Activated naive CD8-positive, alpha-beta T cell treated with anti-CD3 and anti-CD28 coated beads, Interleukin-2, amount 50 U/mL, for 24 hours (primary cell): Measurements from ENCODE around the gene RUNX3.
"Not testable (repeated sequence)": the region's sequence is repeated elsewhere in the genome, so short reads cannot be mapped to it uniquely, and the experiment has no call there.

Source experiments
- ATAC-seq: fragments of 150-1000 bp; cut with Tn5 transposase; one replicate; pipeline ENCODE4 v1.10.0; 2021
- DNase-seq: peaks from one replicate; pipeline ENCODE4 v3.0.0; 2021
- H3K27ac Mint-ChIP-seq: one replicate; pipeline ENCODE4 v1.8.0; 2021; ENCODE audit warnings: mild to moderate bottlenecking, mixed read lengths
- H3K27me3 Mint-ChIP-seq: one replicate; pipeline ENCODE4 v1.8.0; 2021; ENCODE audit warnings: mixed read lengths
- H3K36me3 Mint-ChIP-seq: one replicate; pipeline ENCODE4 v1.8.0; 2021; ENCODE audit warnings: low read depth, mixed read lengths
- H3K4me1 Mint-ChIP-seq: one replicate; pipeline ENCODE4 v1.8.0; 2021; ENCODE audit warnings: mixed read lengths
- H3K4me3 Mint-ChIP-seq: one replicate; pipeline ENCODE4 v1.8.0; 2021; ENCODE audit warnings: mild to moderate bottlenecking, moderate library complexity, mixed read lengths
- H3K9me3 Mint-ChIP-seq: one replicate; pipeline ENCODE4 v1.8.0; 2021; ENCODE audit warnings: mixed read lengths

The RUNX3 gene

GRCh38 chr1:24911651-24912155 is 18.4 kb downstream of the RUNX3 start:
- Mint-ChIP-seq H3K4me3 (peak overlapping the region; percentile 67), H3K9me3 (no peaks in the 10 kb centered on the region), H3K4me1 (peaks cover 87% of the 10 kb centered on the region), H3K27me3 (no peaks in the 10 kb centered on the region), H3K36me3 (peaks cover 70% of the 10 kb centered on the region), H3K27ac (peak overlapping the region; percentile 95)
- no peak for DNase-seq
- no peak for ATAC-seq

GRCh38 chr1:24910751-24911650 is 19.1 kb downstream of the RUNX3 start:
- Mint-ChIP-seq H3K9me3 (no peaks in the 10 kb centered on the region), H3K27me3 (no peaks in the 10 kb centered on the region), H3K4me1 (peaks cover 84% of the 10 kb centered on the region), H3K27ac (peak overlapping the region; percentile 95), H3K4me3 (peak overlapping the region; percentile 67), H3K36me3 (peaks cover 76% of the 10 kb centered on the region)
- ATAC-seq (peak; percentile 81), DNase-seq (peak; percentile 79)

- ATAC-seq = no peak
- peak overlapping the region; percentile 95 for H3K27ac Mint-ChIP-seq
- peak; percentile 2 for DNase-seq
- H3K4me3 Mint-ChIP-seq = no peak overlapping the region
- no peaks in the 10 kb centered on the region for H3K27me3 Mint-ChIP-seq
- H3K4me1 Mint-ChIP-seq = peaks cover 77% of the 10 kb centered on the region
- no peaks in the 10 kb centered on the region for H3K9me3 Mint-ChIP-seq
- peaks cover 73% of the 10 kb centered on the region for H3K36me3 Mint-ChIP-seq
Measured at GRCh38 chr1:24910210-24910609, 19.9 kb downstream of the RUNX3 start.

DNA sequence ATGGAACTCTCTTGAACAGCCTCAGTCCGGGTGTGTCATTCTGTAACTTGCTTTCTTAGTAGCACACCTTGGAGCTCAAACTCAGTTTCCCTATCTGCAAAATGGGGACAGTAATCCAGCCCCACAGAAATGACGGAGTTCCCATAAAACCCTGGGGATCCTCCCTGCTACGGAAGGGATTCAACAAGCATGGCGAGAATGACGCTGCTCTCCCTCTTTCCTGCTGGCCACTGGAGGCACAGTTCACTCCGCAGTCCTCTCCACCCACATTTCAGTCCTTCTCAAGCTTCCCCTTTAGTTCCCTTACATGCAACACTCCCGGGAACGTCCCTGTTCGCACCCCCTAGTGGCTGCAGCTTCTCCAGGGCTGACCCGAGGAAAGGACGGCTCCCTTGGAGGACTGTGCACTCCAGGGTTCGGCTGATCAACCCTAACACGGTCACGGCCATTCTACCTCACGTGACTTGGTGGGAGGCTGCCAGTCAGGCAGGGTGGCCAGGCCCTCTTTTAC is 20.6 kb downstream of the RUNX3 start:
- Mint-ChIP-seq H3K9me3 (no peaks in the 10 kb centered on the region), H3K27ac (peak overlapping the region; percentile 95), H3K36me3 (peaks cover 71% of the 10 kb centered on the region), H3K4me1 (peaks cover 69% of the 10 kb centered on the region), H3K4me3 (peak overlapping the region; percentile 22), H3K27me3 (no peaks in the 10 kb centered on the region)
- no peak for ATAC-seq
- DNase-seq = peak; percentile 6

GRCh38 chr1:24908591-24909259 is 21.4 kb downstream of the RUNX3 start:
- H3K4me1 Mint-ChIP-seq = peaks cover 68% of the 10 kb centered on the region

DNA sequence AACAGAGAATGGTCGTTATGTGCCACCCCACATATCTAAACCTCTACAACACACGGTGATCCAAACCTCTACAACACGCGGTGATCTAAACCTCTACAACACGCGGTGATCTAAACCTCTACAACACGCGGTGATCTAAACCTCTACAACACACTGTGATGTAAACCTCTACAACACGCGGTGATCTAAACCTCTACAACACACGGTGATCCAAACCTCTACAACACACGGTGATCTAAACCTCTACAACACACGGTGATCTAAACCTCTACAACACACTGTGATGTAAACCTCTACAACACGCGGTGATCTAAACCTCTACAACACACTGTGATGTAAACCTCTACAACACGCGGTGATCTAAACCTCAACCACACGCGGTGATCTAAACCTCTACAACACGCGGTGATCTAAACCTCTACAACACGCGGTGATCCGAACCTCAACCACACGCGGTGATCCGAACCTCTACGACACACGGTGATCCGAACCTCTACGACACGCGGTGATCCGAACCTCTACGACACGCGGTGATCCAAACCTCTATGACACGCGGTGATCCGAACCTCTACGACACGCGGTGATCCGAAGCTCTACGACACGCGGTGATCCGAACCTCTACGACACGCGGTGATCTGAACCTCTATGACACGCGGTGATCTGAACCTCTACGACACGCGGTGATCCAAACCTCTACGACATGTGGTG is 22.3 kb downstream of the RUNX3 start:
- Mint-ChIP-seq H3K27ac (peak overlapping the region; percentile 82), H3K4me3 (peak overlapping the region; percentile 14), H3K4me1 (peaks cover 64% of the 10 kb centered on the region), H3K36me3 (peaks cover 78% of the 10 kb centered on the region)
- DNase-seq, ATAC-seq, H3K27me3 Mint-ChIP-seq, H3K9me3 Mint-ChIP-seq: not testable (repeated sequence)

More at GRCh38 chr1:24908591-24909259, 21.4 kb downstream of the RUNX3 start:
- ATAC-seq = no peak
- Mint-ChIP-seq H3K27me3 (no peaks in the 10 kb centered on the region), H3K4me3 (no peak overlapping the region), H3K27ac (peak overlapping the region; percentile 95), H3K9me3 (no peaks in the 10 kb centered on the region), H3K36me3 (peaks cover 75% of the 10 kb centered on the region)
- no peak for DNase-seq

DNA sequence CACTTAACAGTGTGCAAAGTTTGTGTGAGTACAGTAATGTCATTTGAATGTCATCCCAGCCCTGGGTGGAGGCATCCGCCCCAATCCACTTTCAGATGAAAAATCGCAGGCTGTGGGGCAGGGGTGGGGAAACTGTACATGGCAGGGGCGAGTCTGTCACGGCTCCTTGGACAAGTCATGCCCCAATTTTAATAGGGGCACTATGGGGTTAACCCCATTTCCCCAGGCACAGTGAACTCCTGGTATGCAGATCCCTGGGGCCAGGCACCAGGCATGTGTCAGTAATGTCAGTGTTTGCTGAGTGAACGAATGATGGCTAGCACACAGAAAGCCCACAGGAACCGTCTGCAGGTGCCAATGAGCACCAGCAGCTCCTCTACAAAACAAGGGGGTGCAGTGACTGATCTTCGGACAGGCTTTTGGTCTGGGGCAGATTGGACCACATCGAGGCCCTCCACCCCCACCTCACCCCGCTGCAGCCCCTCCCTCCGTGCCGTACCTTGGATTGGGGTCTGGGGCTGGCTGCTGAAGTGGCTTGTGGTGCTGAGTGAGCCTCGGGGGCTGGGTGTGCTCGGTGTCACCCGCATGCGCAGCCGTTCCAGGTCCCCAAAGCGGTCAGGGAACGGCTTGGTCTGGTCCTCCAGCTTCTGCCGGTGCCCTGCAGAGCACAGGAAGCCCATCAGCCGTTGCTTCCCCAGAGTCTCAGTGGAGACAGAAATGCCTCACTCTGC is 23.2 kb downstream of the RUNX3 start:
- H3K4me3 Mint-ChIP-seq = no peak overlapping the region
- no peak for DNase-seq
- peak overlapping the region; percentile 82 for H3K27ac Mint-ChIP-seq
- H3K4me1 Mint-ChIP-seq = peaks cover 61% of the 10 kb centered on the region
- H3K9me3 Mint-ChIP-seq = no peaks in the 10 kb centered on the region
- no peaks in the 10 kb centered on the region for H3K27me3 Mint-ChIP-seq
- no peak for ATAC-seq
- H3K36me3 Mint-ChIP-seq = peaks cover 71% of the 10 kb centered on the region

GRCh38 chr1:24905979-24906720 is 23.9 kb downstream of the RUNX3 start:
- Mint-ChIP-seq H3K27me3 (no peaks in the 10 kb centered on the region), H3K4me3 (no peak overlapping the region), H3K4me1 (peaks cover 59% of the 10 kb centered on the region), H3K9me3 (no peaks in the 10 kb centered on the region), H3K36me3 (peaks cover 67% of the 10 kb centered on the region), H3K27ac (peak overlapping the region; percentile 31)
- DNase-seq (no peak), ATAC-seq (no peak)

DNA sequence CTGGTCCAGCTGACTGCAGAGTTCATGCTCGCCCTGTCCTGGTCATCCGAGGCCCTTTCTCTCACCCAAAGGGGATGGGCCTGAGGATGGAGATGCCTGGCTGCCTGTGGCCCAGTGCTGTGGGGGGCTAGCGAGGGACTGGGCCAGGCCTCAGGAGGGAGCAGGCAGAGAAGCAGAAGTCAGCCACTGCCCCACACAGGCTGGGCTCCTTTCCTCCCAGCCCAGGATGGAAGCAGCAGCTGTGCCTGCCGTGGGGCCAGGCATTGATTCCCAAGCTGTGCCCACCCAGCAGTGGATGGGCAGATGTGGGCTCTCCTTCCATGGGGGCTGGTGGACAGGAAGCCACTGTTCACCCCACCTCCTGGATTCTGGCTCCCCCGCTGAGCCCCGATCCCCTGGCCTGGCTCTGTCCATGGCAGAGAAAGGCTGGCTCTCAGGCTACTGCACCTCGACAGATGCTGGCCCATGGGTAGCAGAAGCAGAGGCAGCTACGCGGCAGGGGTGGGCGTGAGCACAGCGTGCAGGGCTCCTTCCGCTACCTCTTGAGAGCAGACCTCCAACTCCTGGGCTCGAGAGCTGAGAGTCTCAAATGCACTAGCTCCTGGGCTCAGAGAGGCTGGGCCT is 24.6 kb downstream of the RUNX3 start:
- Mint-ChIP-seq H3K9me3 (no peaks in the 10 kb centered on the region), H3K4me1 (peaks cover 57% of the 10 kb centered on the region)

DNA sequence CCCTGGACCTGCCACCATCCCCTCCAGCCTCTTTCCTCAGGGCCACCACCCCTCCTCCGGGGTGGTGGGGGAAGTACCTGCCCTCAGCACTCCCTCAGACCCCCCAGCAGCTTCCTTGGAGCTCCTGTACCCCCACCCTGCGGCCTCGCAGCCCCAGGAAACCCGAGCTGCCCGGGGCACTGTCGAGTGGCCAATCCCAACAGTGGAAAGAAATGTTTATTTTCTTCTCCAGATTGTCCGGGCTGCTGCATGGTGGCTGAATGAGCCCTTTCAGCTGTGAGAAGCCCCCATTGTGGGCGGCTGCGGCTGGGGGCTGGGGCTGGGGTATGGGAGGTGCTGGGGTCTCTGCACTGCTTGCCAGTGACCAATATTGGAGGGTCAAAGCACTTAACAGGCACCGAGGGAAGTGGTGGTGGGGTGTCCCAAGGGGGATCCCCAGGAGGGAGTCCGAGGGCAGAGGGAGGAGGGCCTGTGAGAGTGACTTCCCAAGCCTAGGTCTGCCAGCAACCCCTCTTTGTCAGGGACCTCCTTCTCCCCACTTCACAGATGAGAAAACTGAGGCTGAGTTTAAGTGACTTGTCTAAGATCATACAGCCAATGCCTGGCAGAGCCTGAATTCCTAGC is 25.2 kb downstream of the RUNX3 start:
- Mint-ChIP-seq H3K9me3 (no peaks in the 10 kb centered on the region), H3K27me3 (no peaks in the 10 kb centered on the region), H3K27ac (no peak overlapping the region), H3K4me1 (peaks cover 58% of the 10 kb centered on the region), H3K36me3 (peaks cover 63% of the 10 kb centered on the region), H3K4me3 (no peak overlapping the region)
- DNase-seq (no peak), ATAC-seq (no peak)

More for the DNA sequence above, 24.6 kb downstream of the RUNX3 start:
- Mint-ChIP-seq H3K36me3 (peaks cover 62% of the 10 kb centered on the region), H3K4me3 (no peak overlapping the region), H3K27ac (peak overlapping the region; percentile 39), H3K27me3 (no peaks in the 10 kb centered on the region)
- ATAC-seq (no peak), DNase-seq (no peak)

GRCh38 chr1:24903955-24904730 is 25.9 kb downstream of the RUNX3 start:
- ATAC-seq = no peak
- DNase-seq = no peak
- Mint-ChIP-seq H3K36me3 (peaks cover 61% of the 10 kb centered on the region), H3K27me3 (no peaks in the 10 kb centered on the region), H3K4me1 (peaks cover 59% of the 10 kb centered on the region), H3K27ac (peak overlapping the region; percentile 79), H3K4me3 (peak overlapping the region; percentile 17), H3K9me3 (no peaks in the 10 kb centered on the region)

- ATAC-seq (no peak), DNase-seq (no peak)
- Mint-ChIP-seq H3K4me1 (peaks cover 61% of the 10 kb centered on the region), H3K27me3 (no peaks in the 10 kb centered on the region), H3K9me3 (no peaks in the 10 kb centered on the region), H3K36me3 (peaks cover 57% of the 10 kb centered on the region), H3K4me3 (peak overlapping the region; percentile 17), H3K27ac (peak overlapping the region; percentile 79)
Measured at GRCh38 chr1:24903560-24903954, 26.5 kb downstream of the RUNX3 start.
